GM18868 (cell line): ENCODE measurements around the gene CTDNEP1.
A peak's percentile ranks its signal among the peaks of the same experiment; 100 is the strongest.

ENCODE experiments used
- ATAC-seq: cut with Tn5 transposase; IDR thresholded peaks from one replicate; pipeline ENCODE4 v1.9.1; 2021; ENCODE audit warnings: mild to moderate bottlenecking, moderate library complexity; ENCODE audit not compliant: unreplicated experiment

The CTDNEP1 gene

GRCh38 chr17:7216242-7217112, 35.1 kb downstream of the CTDNEP1 start:
- ATAC-seq = no peak

- no peak for ATAC-seq
Measured at GRCh38 chr17:7215652-7216180, 35.8 kb downstream of the CTDNEP1 start.

- ATAC-seq = no peak
Measured at GRCh38 chr17:7215136-7215638, 36.3 kb downstream of the CTDNEP1 start.

- ATAC-seq = peak; percentile 76
Measured at GRCh38 chr17:7214300-7215135, 37.0 kb downstream of the CTDNEP1 start.

GRCh38 chr17:7213895-7214299, 37.6 kb downstream of the CTDNEP1 start:
- no peak for ATAC-seq

- no peak for ATAC-seq
Measured at GRCh38 chr17:7211491-7212273, 39.9 kb downstream of the CTDNEP1 start.

GRCh38 chr17:7208754-7209460, 42.6 kb downstream of the CTDNEP1 start:
- ATAC-seq = no peak

- ATAC-seq = no peak
Measured at GRCh38 chr17:7208027-7208571, 43.4 kb downstream of the CTDNEP1 start.

- no peak for ATAC-seq
Measured at GRCh38 chr17:7207120-7208001, 44.2 kb downstream of the CTDNEP1 start.

GRCh38 chr17:7205561-7205960, 46.0 kb downstream of the CTDNEP1 start:
- ATAC-seq = no peak

- peak; percentile 82 for ATAC-seq
Measured at GRCh38 chr17:7204828-7205461, 46.6 kb downstream of the CTDNEP1 start.

GRCh38 chr17:7204336-7204735, 47.2 kb downstream of the CTDNEP1 start:
- ATAC-seq = no peak

GRCh38 chr17:7203391-7203790, 48.1 kb downstream of the CTDNEP1 start:
- no peak for ATAC-seq

- no peak for ATAC-seq
Measured at GRCh38 chr17:7196651-7197401, 54.7 kb downstream of the CTDNEP1 start.

GRCh38 chr17:7195971-7196370, 55.6 kb downstream of the CTDNEP1 start:
- ATAC-seq = no peak
